Measurements from ENCODE around the gene TET1.

- TF ChIP-seq, protein P1, sequence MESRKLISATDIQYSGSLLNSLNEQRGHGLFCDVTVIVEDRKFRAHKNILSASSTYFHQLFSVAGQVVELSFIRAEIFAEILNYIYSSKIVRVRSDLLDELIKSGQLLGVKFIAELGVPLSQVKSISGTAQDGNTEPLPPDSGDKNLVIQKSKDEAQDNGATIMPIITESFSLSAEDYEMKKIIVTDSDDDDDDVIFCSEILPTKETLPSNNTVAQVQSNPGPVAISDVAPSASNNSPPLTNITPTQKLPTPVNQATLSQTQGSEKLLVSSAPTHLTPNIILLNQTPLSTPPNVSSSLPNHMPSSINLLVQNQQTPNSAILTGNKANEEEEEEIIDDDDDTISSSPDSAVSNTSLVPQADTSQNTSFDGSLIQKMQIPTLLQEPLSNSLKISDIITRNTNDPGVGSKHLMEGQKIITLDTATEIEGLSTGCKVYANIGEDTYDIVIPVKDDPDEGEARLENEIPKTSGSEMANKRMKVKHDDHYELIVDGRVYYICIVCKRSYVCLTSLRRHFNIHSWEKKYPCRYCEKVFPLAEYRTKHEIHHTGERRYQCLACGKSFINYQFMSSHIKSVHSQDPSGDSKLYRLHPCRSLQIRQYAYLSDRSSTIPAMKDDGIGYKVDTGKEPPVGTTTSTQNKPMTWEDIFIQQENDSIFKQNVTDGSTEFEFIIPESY (IDR thresholded peaks at IDR 0.05; ENCODE audit: extremely low read depth, insufficient replicate concordance, low read length) = no peak
- TF ChIP-seq SIN3A (IDR thresholded peaks at IDR 0.05; ENCODE audit: low read depth) (no peak), RAD21 (IDR thresholded peaks at IDR 0.05; ENCODE audit: low read depth) (no peak), JUND (IDR thresholded peaks at IDR 0.05) (no peak), EZH2 (IDR thresholded peaks at IDR 0.05) (no peak), MAX (IDR thresholded peaks at IDR 0.05) (no peak), POLR2A (IDR thresholded peaks at IDR 0.05; ENCODE audit: borderline replicate concordance, extremely low read depth, insufficient read depth, insufficient read length) (no peak), EZH2phosphoT487 (IDR thresholded peaks at IDR 0.05; ENCODE audit: borderline replicate concordance) (no peak), YY1 (IDR thresholded peaks at IDR 0.05; ENCODE audit: extremely low read depth, insufficient replicate concordance, low read depth, low read length) (no peak)
- TF ChIP-seq, protein P2, sequence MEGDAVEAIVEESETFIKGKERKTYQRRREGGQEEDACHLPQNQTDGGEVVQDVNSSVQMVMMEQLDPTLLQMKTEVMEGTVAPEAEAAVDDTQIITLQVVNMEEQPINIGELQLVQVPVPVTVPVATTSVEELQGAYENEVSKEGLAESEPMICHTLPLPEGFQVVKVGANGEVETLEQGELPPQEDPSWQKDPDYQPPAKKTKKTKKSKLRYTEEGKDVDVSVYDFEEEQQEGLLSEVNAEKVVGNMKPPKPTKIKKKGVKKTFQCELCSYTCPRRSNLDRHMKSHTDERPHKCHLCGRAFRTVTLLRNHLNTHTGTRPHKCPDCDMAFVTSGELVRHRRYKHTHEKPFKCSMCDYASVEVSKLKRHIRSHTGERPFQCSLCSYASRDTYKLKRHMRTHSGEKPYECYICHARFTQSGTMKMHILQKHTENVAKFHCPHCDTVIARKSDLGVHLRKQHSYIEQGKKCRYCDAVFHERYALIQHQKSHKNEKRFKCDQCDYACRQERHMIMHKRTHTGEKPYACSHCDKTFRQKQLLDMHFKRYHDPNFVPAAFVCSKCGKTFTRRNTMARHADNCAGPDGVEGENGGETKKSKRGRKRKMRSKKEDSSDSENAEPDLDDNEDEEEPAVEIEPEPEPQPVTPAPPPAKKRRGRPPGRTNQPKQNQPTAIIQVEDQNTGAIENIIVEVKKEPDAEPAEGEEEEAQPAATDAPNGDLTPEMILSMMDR (IDR thresholded peaks at IDR 0.05 in 2 of 3, conservative IDR thresholded peaks at IDR 0.05 in 1 of 3; ENCODE audit: borderline replicate concordance in 1 of 3, insufficient read depth in 1 of 3, low read depth in 2 of 3, low read length in 2 of 3) = no peak
- TF ChIP-seq, protein P3, sequence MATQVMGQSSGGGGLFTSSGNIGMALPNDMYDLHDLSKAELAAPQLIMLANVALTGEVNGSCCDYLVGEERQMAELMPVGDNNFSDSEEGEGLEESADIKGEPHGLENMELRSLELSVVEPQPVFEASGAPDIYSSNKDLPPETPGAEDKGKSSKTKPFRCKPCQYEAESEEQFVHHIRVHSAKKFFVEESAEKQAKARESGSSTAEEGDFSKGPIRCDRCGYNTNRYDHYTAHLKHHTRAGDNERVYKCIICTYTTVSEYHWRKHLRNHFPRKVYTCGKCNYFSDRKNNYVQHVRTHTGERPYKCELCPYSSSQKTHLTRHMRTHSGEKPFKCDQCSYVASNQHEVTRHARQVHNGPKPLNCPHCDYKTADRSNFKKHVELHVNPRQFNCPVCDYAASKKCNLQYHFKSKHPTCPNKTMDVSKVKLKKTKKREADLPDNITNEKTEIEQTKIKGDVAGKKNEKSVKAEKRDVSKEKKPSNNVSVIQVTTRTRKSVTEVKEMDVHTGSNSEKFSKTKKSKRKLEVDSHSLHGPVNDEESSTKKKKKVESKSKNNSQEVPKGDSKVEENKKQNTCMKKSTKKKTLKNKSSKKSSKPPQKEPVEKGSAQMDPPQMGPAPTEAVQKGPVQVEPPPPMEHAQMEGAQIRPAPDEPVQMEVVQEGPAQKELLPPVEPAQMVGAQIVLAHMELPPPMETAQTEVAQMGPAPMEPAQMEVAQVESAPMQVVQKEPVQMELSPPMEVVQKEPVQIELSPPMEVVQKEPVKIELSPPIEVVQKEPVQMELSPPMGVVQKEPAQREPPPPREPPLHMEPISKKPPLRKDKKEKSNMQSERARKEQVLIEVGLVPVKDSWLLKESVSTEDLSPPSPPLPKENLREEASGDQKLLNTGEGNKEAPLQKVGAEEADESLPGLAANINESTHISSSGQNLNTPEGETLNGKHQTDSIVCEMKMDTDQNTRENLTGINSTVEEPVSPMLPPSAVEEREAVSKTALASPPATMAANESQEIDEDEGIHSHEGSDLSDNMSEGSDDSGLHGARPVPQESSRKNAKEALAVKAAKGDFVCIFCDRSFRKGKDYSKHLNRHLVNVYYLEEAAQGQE (IDR thresholded peaks at IDR 0.05; ENCODE audit: low read depth) = no peak
- TF ChIP-seq, protein P4, sequence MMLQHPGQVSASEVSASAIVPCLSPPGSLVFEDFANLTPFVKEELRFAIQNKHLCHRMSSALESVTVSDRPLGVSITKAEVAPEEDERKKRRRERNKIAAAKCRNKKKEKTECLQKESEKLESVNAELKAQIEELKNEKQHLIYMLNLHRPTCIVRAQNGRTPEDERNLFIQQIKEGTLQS (IDR thresholded peaks at IDR 0.05) = no peak
These were observed 35.4 kb downstream of the TET1 start for GRCh38 chr10:68595513-68595912.

All from HCT116 (cell line).